ENCODE results near the gene COL9A2.

The COL9A2 gene

GRCh38 chr1:40311692-40312091 is 5.4 kb downstream of the COL9A2 start:
- TF ChIP-seq CTCF (IDR thresholded peaks at IDR 0.05; ENCODE audit: unreplicated experiment in 3 of 3) = no peak
- H3K36me3 Mint-ChIP-seq (ENCODE audit: low read depth) = no peaks in the 10 kb centered on the region
- H3K27me3 Mint-ChIP-seq (ENCODE audit: low read depth) = peaks cover 28% of the 10 kb centered on the region
- no peak overlapping the region for H3K27ac Mint-ChIP-seq
- no peak overlapping the region for H3K4me3 Mint-ChIP-seq
- peaks cover 14% of the 10 kb centered on the region for H3K4me1 Mint-ChIP-seq
- no peaks in the 10 kb centered on the region for H3K9me3 Mint-ChIP-seq

- H3K27ac Mint-ChIP-seq = no peak overlapping the region
- H3K27me3 Mint-ChIP-seq (ENCODE audit: low read depth) = peaks cover 23% of the 10 kb centered on the region
- no peak overlapping the region for H3K4me3 Mint-ChIP-seq
- H3K9me3 Mint-ChIP-seq = no peaks in the 10 kb centered on the region
- no peak for TF ChIP-seq CTCF (IDR thresholded peaks at IDR 0.05; ENCODE audit: unreplicated experiment in 3 of 3)
- no peaks in the 10 kb centered on the region for H3K36me3 Mint-ChIP-seq (ENCODE audit: low read depth)
- peaks cover 14% of the 10 kb centered on the region for H3K4me1 Mint-ChIP-seq
These were observed 6.0 kb downstream of the COL9A2 start for GRCh38 chr1:40310983-40311642.

- no peak for TF ChIP-seq CTCF (IDR thresholded peaks at IDR 0.05; ENCODE audit: unreplicated experiment in 3 of 3)
- Mint-ChIP-seq H3K4me3 (no peak overlapping the region), H3K36me3 (ENCODE audit: low read depth) (no peaks in the 10 kb centered on the region), H3K4me1 (peaks cover 9% of the 10 kb centered on the region), H3K27ac (no peak overlapping the region), H3K9me3 (no peaks in the 10 kb centered on the region), H3K27me3 (ENCODE audit: low read depth) (peaks cover 12% of the 10 kb centered on the region)
These were observed 7.0 kb downstream of the COL9A2 start for GRCh38 chr1:40310129-40310461.

GRCh38 chr1:40309374-40310128 is 7.5 kb downstream of the COL9A2 start:
- Mint-ChIP-seq H3K9me3 (no peaks in the 10 kb centered on the region), H3K4me1 (peaks cover 3% of the 10 kb centered on the region), H3K36me3 (ENCODE audit: low read depth) (no peaks in the 10 kb centered on the region), H3K4me3 (no peak overlapping the region), H3K27me3 (ENCODE audit: low read depth) (peaks cover 7% of the 10 kb centered on the region), H3K27ac (no peak overlapping the region)
- no peak for TF ChIP-seq CTCF (IDR thresholded peaks at IDR 0.05; ENCODE audit: unreplicated experiment in 3 of 3)

GRCh38 chr1:40308036-40308727 is 8.9 kb downstream of the COL9A2 start:
- H3K4me1 Mint-ChIP-seq = no peaks in the 10 kb centered on the region
- no peak overlapping the region for H3K27ac Mint-ChIP-seq
- no peaks in the 10 kb centered on the region for H3K27me3 Mint-ChIP-seq (ENCODE audit: low read depth)
- no peak for TF ChIP-seq CTCF (IDR thresholded peaks at IDR 0.05; ENCODE audit: unreplicated experiment in 3 of 3)
- no peak overlapping the region for H3K4me3 Mint-ChIP-seq
- H3K36me3 Mint-ChIP-seq (ENCODE audit: low read depth) = no peaks in the 10 kb centered on the region
- H3K9me3 Mint-ChIP-seq = no peaks in the 10 kb centered on the region

All from nephron (organoid).